Transverse colon (tissue), 4 donors: ENCODE data around the gene GFRA4.

Experiments used
- CTCF ChIP-seq, 5 experiments: fragments of 200-600 bp in 3 of 5; fragments of 450-650 bp in 2 of 5; sonication (generic) in 3 of 5; IDR thresholded peaks; 1 replicate in 2 of 5; 2 replicates in 3 of 5; pipeline ENCODE4 v1.5.1; 2016 to 2017; ENCODE audit warnings: antibody characterized with exemption in 5 of 5, inconsistent platforms in 3 of 5, mild to moderate bottlenecking in 2 of 5, moderate library complexity in 1 of 5
- EP300 ChIP-seq: sonication (generic); formaldehyde crosslinking; IDR thresholded peaks from one replicate; pipeline ENCODE4 v1.6.1; 2017; ENCODE audit warnings: antibody characterized with exemption, low read depth
- POLR2A ChIP-seq: fragments of 450-650 bp; IDR thresholded peaks from one replicate; pipeline ENCODE4 v1.6.1; 2016; ENCODE audit warnings: antibody characterized with exemption, mild to moderate bottlenecking, moderate library complexity
- POLR2AphosphoS5 ChIP-seq, 3 donors: sonication (generic); formaldehyde crosslinking; IDR thresholded peaks; one replicate each; pipeline ENCODE4 v1.6.1; 2016; ENCODE audit warnings: antibody characterized with exemption in 3 of 3

- TF ChIP-seq CTCF (IDR thresholded peaks at IDR 0.05) (no peak), EP300 (no peak), POLR2A (no peak), POLR2AphosphoS5 (IDR thresholded peaks at IDR 0.05) (no peak)
Measured at GRCh38 chr20:3616250-3616649, 46.9 kb downstream of the GFRA4 start.
